ENCODE measurements around the gene STUM. TPM values are rescaled to one million over a fixed set of nuclear protein-coding genes. Genes with fewer than 3 reads are reported as not detected.
"Not testable (repeated sequence)": the region's sequence is repeated elsewhere in the genome, so short reads cannot be mapped to it uniquely, and the experiment has no call there.

STUM gene
- total and polyA plus RNA-seq, 7 donors: under 0.01 to 16.9 (median 7.2) TPM

DNA sequence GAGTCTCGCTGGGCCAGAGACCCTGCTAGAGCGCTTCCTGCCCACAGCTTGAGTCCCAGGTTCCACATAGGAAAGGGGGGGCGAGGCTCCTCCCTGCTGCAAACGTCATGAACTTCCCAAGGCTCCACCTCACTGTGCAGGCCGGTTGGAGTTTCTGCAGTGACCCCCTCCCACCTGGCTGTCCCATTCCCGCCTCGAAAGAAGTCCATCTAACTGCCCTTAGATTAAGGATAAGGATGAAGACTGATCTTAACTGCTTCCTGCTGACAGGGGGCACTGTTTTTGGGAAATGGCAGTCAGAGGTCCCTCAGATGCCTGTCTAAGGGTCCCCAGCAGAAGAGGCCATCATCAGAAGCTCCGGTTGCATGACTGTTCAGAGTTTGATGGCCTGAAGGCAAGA is 62.7 kb downstream of the STUM start:
- DNase-seq: peak; percentile 33
- no peak overlapping the region for H3K4me3 ChIP-seq
- TF ChIP-seq, protein P1, sequence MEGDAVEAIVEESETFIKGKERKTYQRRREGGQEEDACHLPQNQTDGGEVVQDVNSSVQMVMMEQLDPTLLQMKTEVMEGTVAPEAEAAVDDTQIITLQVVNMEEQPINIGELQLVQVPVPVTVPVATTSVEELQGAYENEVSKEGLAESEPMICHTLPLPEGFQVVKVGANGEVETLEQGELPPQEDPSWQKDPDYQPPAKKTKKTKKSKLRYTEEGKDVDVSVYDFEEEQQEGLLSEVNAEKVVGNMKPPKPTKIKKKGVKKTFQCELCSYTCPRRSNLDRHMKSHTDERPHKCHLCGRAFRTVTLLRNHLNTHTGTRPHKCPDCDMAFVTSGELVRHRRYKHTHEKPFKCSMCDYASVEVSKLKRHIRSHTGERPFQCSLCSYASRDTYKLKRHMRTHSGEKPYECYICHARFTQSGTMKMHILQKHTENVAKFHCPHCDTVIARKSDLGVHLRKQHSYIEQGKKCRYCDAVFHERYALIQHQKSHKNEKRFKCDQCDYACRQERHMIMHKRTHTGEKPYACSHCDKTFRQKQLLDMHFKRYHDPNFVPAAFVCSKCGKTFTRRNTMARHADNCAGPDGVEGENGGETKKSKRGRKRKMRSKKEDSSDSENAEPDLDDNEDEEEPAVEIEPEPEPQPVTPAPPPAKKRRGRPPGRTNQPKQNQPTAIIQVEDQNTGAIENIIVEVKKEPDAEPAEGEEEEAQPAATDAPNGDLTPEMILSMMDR (IDR thresholded peaks at IDR 0.05): no peak
- TF ChIP-seq EP300 (IDR thresholded peaks at IDR 0.05): no peak
- no peak for TF ChIP-seq POLR2AphosphoS5 (IDR thresholded peaks at IDR 0.05)
- TF ChIP-seq POLR2A (IDR thresholded peaks at IDR 0.05): no peak
- no peak overlapping the region for H3K27ac ChIP-seq
- 47 to 65% methylated on average over 8 of the region's 8 CpGs for WGBS, 2 donors
- H3K4me1 ChIP-seq: peaks cover 0 to 11% (median 6%) of the 10 kb centered on the region in 4 donors
- no peaks in the 10 kb centered on the region for H3K9me3 ChIP-seq
- H3K27me3 ChIP-seq: no peaks in the 10 kb centered on the region
- intact Hi-C loops (cut with DNase I): no loop called here
- H3K36me3 ChIP-seq: no peaks in the 10 kb centered on the region

DNA sequence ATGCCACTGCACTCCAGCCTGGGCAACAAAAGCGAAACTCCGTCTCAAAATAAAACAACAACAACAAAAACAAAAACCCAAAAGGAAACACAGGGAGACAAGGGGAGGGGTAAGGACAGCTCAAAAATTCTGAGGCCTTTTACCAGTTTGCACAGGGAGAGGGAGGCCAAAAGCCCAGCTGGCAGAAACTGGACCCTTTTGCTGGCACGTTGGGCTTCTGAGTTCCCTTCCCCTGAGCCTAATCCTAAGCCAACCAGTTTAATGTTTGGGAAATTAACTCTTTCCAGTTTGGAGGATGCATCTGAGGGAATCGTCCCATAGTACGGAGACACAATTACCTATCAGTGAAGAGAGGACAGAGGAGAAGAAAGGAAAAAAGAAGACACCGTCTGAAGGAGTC is 63.4 kb downstream of the STUM start:
- H3K27ac ChIP-seq; H3K4me3 ChIP-seq; intact Hi-C loops (cut with DNase I); H3K27me3 ChIP-seq; H3K4me1 ChIP-seq; H3K36me3 ChIP-seq; H3K9me3 ChIP-seq: not testable (repeated sequence)
- 80 to 85% methylated on average over 6 of the region's 6 CpGs for WGBS, 2 donors
- peak; percentile 2 for DNase-seq

DNA sequence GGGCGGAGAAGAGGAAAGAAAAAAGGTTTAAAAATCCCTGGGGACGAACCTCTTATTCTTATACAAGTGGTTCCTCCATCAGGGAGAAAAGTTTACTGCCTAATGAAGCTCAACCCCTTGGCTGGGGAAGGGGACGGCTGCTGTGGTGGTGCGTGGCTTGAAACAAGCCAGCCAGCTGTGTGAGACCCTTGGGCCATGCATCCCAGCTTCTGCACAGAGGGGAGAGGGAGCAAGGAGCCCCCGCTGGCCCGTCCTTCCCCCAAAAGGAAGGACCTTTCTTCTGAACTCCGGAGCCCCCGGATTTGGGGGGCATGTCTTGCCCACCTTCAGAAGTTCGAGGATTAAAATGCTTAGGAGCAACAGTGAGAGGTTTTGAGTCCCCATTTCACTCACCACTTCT is 67.3 kb downstream of the STUM start:
- Histone ChIP-seq H3K36me3 (no peaks in the 10 kb centered on the region), H3K4me1 (no peaks in the 10 kb centered on the region), H3K9me3 (no peaks in the 10 kb centered on the region), H3K27me3 (no peaks in the 10 kb centered on the region), H3K27ac (no peak overlapping the region), H3K4me3 (no peak overlapping the region)
- DNase-seq: peak; percentile 43
- intact Hi-C loops (cut with DNase I): no loop called here
- TF ChIP-seq POLR2A (IDR thresholded peaks at IDR 0.05) (no peak), EP300 (IDR thresholded peaks at IDR 0.05) (no peak), POLR2AphosphoS5 (IDR thresholded peaks at IDR 0.05) (no peak)
- TF ChIP-seq, protein P1 (IDR thresholded peaks at IDR 0.05): no peak
- 88 to 90% methylated on average over 9 of the region's 9 CpGs for WGBS, 2 donors

DNA sequence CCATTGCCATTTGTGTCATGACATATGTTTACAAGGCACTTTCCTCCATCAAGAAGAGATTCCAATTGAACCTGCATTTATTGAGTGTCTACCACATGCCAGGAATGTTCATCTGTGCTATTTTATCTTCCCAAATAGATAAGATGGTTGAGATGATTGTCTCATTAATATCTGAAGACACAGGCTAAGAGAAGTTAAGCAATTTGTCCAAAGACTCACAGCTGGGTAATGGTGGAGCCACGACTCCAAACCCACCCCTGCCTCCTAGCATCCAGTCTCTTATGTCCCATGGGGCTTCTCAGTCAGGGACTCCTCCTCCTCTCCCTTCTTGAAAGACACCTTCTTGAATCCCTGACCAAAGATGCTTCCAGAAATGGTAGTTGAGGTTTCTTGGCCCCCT is 68.1 kb downstream of the STUM start:
- no peaks in the 10 kb centered on the region for H3K9me3 ChIP-seq
- no peaks in the 10 kb centered on the region for H3K4me1 ChIP-seq
- 82 to 88% methylated on average over 1 of the region's 1 CpG for WGBS, 2 donors
- H3K36me3 ChIP-seq: no peaks in the 10 kb centered on the region
- DNase-seq: no peak
- no peak for TF ChIP-seq POLR2A (IDR thresholded peaks at IDR 0.05)
- TF ChIP-seq POLR2AphosphoS5 (IDR thresholded peaks at IDR 0.05): no peak
- TF ChIP-seq, protein P1 (IDR thresholded peaks at IDR 0.05): no peak
- TF ChIP-seq EP300 (IDR thresholded peaks at IDR 0.05): no peak
- H3K27ac ChIP-seq: no peak overlapping the region
- H3K4me3 ChIP-seq: no peak overlapping the region
- intact Hi-C loops (cut with DNase I): no loop called here
- H3K27me3 ChIP-seq: no peaks in the 10 kb centered on the region

DNA sequence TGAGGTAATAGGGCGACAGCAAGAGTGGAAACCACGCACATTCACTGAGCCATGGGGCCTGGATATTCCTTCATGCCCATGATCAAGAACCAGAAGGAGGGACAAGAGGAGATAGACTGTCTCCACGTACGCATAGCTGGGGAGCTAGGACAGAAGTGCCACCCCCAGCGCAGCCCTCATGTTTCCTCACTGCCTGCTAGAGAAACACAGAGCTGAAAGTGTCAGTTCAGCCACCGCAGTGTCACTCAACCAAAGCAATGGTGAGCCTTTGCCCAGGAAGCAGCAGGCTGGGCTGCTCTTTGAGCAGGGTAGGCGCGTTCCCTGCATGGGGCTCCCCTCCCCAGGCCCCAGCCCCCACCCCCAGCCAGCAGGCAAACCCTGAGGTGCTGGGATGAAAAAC is 68.5 kb downstream of the STUM start:
- intact Hi-C loops (cut with DNase I): no loop called here
- H3K4me1 ChIP-seq: no peaks in the 10 kb centered on the region
- H3K27ac ChIP-seq: no peak overlapping the region
- DNase-seq: peak; percentile 28
- 88 to 94% methylated on average over 8 of the region's 8 CpGs for WGBS, 2 donors
- no peaks in the 10 kb centered on the region for H3K36me3 ChIP-seq
- no peaks in the 10 kb centered on the region for H3K27me3 ChIP-seq
- TF ChIP-seq EP300 (IDR thresholded peaks at IDR 0.05) (no peak), POLR2A (IDR thresholded peaks at IDR 0.05) (no peak)
- TF ChIP-seq, protein P1 (IDR thresholded peaks at IDR 0.05): no peak
- peaks cover 0 to 2% (median under 1%) of the 10 kb centered on the region in 4 donors for H3K9me3 ChIP-seq
- H3K4me3 ChIP-seq: no peak overlapping the region

DNA sequence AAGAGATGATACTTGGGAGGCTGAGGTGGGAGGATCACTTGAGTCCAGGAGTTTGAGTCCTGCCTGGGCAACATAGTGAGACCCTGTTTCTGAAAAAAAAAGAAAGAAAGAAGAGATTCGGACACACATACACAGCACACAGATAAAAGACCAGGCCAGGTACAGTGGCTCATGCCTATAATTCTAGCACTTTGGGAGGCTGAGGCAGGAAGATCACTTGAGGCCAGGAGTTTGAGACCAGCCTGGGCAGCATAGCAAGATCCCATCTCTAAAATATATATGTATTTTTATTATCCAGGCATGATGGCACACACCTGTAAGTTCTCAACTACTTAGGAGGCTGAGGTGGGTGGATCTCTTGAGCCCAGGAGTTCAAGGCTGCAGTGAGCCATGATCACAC is 69.2 kb downstream of the STUM start:
- H3K36me3 ChIP-seq; H3K4me3 ChIP-seq; H3K4me1 ChIP-seq; H3K9me3 ChIP-seq; intact Hi-C loops (cut with DNase I); H3K27ac ChIP-seq; H3K27me3 ChIP-seq: not testable (repeated sequence)
- peak; percentile 2 for DNase-seq
- WGBS, 2 donors: 84 to 92% methylated on average over 1 of the region's 1 CpG
